Measurements from ENCODE around the gene VWA7.

- TF ChIP-seq ZFP3 (CRISPR knock-in tag; IDR thresholded peaks at IDR 0.05) (no peak), ARNTL (CRISPR knock-in tag; IDR thresholded peaks at IDR 0.05; ENCODE audit: borderline replicate concordance, low read depth) (no peak), TSHZ2 (CRISPR knock-in tag; IDR thresholded peaks at IDR 0.05) (no peak)
These were observed 2.8 kb upstream of the VWA7 start for GRCh38 chr6:31779908-31780307.

Data from SK-N-SH treated with all-trans-retinoic acid at 6 μM for 48 hours (cell line).